OCI-M2 (cell line): ENCODE measurements around the gene VEGFC.

Experiments
- DNase-seq: peaks from one replicate; lab custom pipeline; 2025; ENCODE audit not compliant: unreplicated experiment; lab: John Stamatoyannopoulos, UW

VEGFC gene

DNA sequence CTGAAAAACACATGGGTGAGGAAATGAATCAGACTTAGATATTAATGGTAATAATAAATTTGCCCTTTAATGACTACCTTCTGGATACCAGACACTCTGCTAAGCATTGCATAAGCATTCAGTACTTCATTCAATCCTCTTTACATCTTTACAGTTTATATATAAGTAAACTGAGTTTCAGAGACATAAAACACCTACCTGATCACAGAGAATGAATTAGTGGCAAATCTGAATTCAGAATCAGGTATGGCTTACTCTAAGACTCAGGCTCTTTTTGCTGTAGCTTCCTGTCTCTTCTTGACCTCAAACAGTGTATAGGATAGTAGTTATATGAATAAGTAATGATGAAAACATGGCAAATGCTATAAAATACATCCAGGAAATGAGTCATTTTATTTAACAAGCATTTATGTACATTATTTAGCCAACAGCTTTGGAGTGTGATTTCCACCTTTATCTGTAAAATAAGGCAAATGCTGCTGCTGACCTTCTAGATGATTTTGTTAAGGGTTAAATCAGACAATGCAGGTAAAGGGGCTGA, 83.9 kb downstream of the VEGFC start:
- DNase-seq: no peak

DNA sequence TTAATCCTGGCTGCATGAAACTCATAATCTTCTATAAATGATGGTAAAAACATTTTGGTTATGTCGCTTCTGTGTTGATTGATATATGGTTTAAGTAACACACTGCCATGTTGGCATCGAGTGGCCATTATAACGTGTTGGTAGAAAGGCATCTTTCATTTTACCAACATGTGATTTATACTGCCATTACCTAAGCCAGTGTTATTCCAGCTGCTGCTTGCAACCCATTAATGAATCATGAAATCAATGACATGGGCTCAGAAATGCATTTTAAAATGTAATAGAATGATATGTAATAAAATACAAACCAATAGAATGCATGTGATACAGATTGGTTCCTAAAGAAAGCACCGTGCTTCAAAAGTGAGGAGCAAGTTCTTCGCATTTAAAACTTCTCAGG, 102.0 kb downstream of the VEGFC start:
- no peak for DNase-seq

DNA sequence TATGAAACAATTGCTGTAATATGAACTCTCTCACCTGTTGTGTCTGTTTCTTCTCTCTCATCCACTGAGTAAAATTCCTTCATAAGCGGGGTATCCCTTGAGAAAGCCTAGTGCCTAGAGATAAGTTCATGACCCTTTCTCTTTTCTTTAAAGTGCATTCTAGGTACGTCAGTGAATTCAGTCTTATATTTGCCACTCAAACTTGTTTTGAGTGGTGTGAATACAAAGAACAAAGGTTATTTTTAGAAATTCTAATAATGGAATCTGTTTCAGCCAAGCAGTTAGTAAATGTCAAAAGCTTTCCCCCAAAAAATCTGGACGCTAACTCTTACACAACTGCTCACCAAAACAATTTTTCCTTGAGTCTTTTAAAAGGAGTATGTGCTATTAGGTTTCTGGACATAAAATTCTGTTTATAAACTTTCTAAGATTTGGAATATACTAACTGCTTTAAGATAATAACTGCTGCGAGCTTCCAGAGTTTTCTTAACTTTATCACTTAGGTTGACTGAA, 112.0 kb downstream of the VEGFC start:
- no peak for DNase-seq

DNA sequence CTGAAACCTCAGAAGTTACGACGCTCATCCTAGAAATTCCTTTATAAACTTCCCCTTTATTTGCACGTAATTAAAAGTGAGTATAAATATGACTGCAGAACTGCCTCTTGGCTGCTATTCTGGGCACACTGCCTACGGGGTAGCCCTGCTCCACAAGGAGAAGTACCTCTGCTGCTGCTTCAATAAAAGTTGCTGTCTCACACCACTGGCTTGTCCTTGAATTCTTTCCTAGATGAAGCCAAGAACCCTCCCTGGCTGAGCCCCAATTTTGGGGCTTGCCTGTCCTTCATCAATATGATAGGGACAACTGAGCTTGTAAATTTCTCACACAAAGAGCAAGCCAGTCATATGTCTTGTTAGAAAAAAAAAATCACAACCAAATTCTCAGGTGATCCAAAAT, 115.8 kb downstream of the VEGFC start:
- DNase-seq: no peak

DNA sequence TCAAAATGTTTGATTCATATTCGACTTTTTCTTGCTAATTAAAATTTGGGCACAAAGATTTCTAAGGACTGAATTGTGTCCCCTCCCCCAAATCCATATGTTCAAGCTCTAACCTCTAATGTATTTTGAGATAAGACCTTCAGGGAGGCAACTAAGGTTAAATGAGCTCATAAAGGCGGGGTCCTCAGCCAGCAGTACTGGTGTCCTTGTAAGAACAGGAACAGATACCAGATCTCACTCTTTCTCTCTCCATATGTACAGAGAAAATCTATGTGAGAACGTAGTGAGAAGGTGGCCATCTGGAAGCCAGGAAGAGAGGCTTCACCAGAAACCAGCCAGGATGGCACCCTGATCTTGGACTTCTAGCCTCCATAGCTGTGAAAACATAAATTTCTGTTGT, 116.9 kb downstream of the VEGFC start:
- DNase-seq: no peak

DNA sequence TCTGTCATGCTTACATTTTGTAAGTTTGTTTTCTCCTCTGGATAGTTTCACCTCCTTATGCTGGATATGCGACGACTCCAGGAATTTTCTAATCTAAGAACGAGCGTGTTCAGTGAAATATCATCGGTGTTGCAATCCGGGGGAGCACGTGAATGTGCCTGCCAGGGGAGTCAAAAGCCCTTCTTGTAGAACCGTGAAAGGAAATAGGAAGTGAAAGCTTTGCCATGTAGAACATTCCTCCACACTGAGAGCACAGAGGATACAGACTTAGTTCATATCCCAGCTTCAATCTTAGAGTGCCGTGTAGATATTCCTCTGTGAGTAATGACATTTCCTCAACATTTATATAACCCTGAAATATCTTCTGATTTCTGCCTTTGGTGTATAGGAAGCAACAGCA, 121.2 kb downstream of the VEGFC start:
- DNase-seq: no peak

DNA sequence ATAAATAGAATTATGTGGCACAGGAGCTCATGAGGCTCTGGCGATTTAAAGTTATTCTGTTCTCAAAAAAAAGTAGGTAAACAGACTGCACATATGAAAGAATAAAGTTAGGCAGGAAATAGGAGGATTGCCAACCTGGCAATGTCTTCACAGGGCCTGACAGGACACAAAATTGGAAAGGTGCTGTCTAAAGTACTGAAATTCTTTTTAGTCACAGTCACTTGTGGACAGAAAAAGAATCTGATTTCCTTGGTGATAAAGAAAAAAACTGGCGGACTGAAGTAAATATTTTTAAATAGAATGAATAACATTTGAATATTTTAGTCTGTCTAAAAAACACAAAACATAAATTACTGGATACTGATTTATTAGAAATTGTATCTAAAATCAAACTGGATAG, 124.4 kb downstream of the VEGFC start:
- DNase-seq: no peak

DNA sequence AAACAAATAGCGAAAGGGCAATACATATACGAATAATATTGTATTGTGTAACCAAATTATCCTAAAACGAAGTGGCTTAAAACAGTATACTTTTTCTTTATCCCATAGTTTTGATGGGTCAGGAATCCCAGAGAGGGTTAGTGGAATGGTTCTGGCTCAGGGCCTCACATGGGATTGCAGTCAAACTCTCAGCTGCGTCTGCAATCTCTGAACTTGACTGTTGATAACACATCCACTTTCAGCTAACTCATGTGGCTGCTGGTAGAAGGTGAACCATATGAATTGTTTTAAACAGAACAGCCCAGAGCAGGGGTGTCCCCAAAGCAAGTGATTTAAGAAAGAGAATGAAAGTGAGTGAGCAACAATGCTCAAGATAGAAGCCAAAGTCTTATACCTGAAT, 127.8 kb downstream of the VEGFC start:
- no peak for DNase-seq

DNA sequence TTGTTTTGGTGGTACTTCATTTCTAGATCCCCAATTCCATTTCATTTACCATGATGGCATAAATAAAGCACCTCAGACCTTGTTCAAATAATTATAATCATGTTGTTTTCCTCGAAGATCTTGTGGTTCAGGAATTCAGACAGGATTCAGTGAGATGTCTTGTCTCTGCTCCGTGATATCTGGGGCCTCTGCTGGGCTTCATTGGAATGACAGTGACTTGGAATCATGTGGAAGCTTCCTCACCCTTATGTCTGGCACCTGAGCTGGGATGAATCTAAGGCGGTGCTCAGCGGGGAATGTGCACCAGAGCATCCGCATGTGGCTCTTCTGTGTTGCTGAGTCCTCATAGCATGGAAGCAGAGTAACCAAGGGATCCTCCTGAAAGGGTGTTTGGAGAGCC, 132.2 kb downstream of the VEGFC start:
- DNase-seq: no peak

DNA sequence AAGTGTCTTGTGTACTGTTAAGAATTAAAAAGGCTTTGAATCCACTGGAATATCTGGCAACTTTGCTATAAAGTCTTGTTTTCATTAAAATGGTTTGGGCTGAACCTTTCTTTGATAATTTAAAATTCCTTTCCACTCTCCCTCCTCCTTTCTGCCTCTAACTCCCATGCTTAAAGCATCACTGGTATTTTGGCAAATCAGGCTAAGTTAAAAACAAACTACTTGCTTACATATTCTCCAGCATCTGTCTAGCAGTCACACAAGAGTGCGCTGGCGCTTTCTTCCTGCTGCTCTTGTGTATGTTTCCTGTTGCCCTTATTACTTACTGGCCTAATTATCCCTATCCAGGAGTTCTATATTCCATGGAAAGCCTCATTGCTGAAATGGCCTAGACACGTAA, 136.6 kb downstream of the VEGFC start:
- DNase-seq: no peak

DNA sequence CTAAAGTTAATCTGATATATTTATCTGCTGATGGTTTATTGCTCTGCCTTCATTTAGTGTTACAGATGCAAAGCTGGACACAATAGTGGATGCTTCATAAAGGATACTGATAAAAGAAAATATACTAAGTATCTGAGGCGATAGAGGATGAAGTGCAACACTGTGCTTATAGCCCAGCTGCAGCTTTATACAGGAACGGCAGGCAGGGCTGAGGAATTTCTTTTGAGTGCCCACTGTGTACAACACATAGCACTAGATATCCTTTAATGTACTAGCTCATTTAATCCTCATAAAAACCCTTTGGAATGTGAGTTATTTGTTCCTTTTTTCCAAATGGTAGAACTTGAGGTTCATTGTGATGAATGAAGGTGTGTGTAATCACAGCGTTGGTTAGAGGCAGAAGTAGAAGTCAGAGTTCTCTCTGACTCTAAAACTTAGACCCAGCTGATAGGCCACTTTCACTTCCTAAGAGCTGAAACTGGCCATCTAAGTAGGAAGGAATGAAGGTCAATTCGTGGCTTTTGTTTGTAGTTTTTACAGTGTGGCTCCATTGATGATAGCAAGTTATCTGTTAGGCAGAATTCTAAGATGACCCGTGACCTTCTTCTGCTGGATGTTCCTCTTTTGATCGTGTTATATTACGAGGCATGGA, 138.0 kb downstream of the VEGFC start:
- no peak for DNase-seq

DNA sequence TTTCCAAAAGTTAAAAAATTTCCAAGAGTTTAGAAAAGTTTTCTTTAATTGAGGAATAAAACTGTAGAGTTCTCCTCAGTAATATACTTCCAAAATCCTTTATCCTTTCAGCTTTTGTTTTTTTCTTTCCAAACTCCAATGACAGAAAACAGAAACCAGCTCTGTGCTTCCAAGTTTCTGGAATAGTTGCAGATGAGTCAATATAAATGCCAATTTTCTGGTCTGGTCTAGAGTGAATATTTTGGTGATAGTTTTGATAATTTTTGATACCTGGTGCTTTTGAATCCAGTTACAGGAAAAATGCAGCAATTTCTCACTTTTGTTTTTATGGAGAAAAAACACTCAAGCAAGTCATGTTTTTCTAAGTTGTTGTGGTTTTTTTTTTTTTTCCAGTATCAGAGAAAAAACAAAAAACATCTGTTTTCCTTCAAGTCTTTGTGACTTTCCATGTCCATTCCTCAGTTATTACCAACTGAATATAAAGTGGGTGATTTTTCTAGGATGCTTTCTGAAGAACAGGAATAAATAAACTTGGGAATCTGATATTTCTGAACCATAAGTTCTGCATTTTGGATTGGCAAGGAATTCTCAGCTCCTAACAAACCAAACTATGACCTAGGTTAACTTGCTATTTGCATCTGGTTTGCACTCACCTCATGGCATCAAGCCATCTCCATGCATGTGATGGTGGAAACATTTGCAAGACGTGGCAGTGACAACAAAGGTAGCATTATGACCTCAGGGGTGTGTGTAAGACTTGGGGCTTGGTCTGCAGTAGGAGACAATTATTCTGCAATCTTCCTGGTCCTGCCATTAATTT, 139.1 kb downstream of the VEGFC start:
- no peak for DNase-seq

DNA sequence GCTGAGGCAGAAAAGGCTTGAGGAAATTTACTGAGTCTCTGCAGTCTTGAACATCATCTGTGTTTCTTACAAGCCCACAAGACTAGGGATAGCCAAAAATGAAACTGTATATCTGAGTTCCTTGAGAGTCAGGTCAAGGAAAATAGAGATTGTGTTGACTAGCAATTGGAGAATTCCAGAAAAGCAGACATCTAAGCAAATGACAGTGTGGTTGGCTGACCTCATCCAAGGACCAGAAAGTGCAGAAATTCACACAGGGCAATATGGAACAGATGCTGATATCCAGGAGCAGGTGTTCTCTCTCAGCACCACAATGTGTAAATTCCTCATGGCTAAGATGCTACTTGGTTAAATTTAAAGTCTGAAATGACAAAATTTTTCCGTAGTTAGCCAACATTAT, 146.4 kb downstream of the VEGFC start:
- no peak for DNase-seq

DNA sequence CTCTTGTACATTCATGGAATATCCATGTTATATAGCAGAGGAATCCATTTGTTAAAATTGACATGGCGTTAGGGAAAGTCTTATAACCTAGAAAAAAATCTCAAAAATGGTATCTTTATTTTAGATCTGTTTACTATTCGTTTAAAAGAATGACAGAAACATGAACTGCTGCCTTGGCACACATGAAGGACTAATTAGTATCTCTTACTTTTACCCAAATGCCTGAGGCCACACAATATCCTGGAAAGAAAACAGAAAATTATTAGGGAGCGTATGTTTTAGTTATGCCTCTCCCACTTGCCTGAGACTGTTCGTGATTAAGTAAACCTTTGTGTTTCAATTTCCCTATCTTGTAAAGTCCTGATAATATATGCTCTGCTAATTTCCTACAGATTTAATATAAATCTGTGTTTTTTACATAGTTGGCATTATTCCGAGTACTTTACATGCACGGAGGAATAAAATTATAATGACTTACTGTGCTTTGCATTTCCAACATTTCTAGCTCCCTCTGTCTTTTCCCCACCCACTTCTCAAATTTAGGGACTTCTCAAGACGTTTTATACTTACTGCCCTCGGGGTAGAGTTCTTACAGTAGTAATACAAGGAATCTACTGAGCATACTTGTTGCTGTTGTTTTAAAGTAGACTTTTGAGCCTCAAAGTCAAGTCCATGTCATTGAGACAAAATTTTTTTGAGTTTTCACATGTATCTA, 147.3 kb downstream of the VEGFC start:
- DNase-seq: no peak

DNA sequence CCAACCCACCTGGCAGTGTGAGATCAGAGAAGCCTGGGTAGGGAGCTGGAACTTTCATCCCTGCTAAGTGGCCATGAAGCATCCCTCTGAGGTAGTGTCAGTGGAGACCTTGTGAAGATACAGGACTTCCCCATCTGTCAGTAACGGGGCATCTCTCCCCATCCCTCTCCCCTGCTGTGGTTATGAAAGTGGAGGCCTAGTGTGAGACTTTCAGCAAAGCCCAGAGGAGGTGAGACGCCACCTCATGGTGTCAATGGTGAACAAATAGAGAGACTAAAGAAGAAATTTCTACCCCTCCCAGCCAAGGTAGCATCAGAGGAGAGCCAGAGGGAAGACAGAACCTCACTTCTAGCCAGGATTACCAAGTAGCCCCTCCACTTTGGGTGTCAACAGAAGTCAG, 150.2 kb downstream of the VEGFC start:
- no peak for DNase-seq

DNA sequence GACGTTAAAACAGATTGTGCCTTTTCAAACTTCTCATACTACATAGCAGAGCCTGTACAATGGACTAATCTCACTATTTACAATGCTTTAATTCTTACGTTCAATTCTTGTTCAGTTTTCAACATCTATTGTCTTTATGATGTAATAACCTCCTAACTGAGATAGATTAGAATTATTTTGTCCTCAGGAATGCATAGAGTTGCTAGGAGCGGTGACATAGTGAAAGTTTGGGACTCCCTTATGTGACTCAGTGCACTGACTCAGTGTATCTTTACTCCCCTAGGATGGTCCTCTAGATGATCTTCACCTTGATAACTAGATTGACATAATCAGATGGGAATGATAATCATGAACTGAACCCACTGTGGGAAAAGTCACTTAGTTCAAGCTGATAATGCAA, 151.5 kb downstream of the VEGFC start:
- no peak for DNase-seq

DNA sequence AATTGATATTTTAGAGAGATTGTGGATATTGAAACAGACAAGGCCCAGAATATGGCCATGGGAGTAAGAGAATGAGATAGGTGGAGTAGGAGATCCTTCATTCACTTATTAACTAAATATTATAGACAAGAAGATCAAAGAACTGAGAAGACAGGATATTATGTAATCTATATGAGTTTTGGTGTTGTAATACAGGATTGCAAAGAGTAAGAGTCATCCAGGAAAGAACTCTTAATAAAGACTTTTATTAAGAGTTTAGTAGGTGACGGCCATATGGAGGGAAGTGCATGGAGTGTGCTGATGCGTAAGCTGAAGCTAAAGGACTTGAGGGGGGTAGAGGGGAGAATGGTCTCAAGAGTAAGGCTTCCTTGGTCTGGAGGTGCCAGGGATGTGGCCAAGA, 153.7 kb downstream of the VEGFC start:
- DNase-seq: no peak

DNA sequence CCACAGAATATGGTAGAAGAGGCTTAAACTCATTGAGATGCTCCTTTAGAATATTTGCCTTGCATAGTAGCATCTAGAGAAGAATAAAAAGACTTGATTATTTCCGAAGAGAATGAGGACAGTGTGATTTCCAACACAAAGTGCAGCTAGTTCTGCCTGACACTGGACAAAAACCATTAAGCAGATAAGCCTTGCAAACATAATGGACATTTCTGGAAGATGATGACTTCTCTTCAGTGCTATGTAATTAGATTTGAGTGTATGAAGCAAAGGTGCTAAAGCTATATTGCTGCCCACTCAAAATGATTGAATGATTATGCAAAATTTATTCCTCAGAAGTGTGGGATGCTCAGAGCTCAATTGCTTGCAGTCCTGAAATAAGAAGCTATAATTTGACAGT, 156.4 kb downstream of the VEGFC start:
- DNase-seq: no peak

DNA sequence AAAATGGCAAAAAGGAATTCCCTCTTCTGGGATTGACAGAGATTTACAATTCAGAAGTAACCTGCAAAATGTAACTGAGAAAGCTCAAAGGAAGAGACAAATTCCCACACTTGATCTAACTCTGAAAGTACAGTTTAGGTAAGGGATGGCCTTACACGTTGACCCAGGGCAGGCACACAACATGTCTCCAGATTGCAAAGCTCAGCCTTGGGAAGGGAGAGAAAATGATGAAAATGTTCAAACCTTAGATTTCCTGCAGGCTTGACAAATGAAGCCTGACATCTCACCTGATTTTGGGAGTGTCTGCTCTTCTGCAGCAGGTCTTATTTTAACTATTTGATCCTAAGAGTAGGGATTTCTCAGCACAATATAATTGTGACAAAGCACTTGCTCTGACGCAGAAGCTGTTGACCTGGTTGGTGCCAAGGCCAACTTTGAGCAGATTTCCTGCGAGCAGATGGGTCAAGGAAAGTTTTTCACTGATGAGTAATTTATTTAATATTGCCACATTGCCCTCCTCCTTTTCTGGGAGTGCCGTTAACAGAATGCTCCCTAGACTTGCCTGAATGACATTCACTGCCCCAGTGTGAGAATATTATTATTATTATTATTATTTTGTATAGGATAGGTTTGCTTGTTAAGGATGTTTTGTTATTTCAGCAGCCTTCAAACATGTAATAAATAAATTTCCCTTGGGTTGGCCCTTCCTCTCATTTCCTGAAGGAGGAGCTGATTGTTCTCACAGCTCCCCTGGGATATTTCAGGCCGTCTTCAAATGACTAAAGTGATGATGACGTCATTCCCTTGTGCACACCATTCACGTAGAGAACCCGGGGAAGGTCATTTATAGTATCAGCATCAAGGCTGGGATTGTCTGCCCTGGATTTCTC, 157.1 kb downstream of the VEGFC start:
- DNase-seq: no peak
